Measurements from ENCODE around the gene ZNF653.

The ZNF653 gene

DNA sequence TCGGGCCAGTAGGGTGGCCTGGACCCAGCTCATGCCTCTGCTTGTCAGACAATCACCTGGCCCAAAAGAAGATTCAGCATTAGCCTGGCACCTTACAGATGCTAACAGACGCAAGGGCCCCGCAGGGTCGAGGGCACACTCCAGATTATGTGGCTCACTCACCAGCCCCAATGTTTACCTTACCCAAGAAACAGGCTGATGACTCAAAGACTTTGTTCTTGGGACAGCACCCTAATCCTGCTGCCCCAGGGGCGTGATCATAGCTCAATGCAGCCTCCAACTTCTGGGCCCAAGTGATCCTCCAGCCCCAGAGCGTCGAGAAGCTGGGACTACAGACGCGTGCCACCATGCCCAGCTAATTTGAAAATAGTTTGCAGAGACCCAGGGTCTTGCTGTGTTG, 13.5 kb upstream of the ZNF653 start:
- no peak for DNase-seq (ENCODE audit: low spot score)

DNA sequence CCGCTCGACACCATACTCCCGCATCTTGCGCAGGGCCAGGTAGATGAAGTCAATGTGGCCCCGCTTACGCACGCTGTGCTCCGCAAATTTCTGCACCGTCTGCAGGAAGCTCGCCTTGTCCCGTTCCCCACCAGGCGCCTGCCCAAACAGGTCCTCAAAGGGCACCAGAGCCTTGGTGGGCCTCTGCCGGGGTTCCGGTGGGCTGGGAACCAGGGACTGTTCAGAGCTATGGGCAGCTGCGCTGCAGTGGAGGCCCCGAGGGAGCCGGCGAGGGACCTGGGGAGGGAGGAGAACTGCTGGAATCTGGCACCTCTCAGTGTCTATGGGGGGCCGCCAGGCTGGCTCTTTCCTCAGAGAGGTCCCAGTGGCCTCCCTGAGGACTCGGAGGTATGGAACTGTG, 8.3 kb upstream of the ZNF653 start:
- DNase-seq (ENCODE audit: low spot score): no peak

DNA sequence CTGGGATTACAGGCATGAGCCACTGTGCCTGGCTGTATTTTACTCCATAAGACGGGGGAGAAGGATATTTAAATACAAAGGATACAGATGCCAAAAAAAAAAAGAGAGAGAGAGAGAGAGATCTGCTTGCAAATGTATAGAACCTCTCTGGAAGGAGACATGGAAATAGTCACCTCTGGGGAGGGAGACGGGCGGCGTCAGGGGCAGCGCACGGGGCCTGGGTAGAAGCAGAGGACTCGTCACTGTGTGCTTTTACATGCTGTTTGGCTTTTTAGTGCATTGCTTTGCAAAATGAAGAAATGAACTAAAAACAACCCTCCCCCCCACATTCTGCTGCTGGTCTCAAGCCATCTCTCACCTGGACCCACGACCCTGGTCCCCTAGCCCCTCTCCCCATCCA, 4.8 kb upstream of the ZNF653 start:
- DNase-seq (ENCODE audit: low spot score): no peak

DNA sequence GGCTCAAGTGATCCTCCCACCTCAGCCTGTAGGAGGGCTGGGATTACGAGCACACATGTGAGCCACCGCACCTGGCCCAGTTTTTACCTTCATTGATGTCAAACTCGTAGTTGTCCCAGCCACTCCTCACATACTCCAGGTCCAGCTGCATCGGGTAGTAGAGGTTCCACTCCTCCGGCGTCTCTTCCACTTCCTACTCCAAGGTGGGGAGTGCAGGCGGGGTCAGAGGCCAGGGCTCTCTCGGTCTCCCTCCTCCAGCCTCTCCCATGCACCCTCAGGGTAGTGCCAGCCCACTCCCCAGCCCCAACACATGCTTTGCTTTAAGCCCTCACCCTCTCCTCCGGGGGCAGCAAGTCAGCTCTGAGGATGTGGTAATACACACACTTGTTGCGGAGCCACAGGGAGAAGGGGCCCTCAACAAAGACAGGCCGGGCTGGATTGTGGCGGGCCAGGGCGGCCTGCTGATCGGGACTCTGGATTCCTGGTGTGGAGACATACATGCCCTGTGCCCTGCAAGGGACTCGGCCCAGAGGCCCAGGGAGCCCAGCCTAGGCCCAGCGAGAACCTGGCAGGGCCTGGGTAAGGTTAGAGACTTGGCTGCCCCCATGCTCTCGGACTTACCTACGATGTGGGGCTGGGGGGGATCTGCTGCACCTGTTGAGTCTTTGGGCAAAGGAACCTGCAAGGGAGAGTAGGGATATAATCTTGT, 1.9 kb upstream of the ZNF653 start:
- no peak for DNase-seq (ENCODE audit: low spot score)

- no peak for DNase-seq (ENCODE audit: low spot score)
Measured at GRCh38 chr19:11506967-11507366, 1.3 kb upstream of the ZNF653 start.

- no peak for DNase-seq (ENCODE audit: low spot score)
Measured at GRCh38 chr19:11506101-11506555, 489 bp upstream of the ZNF653 start.

DNA sequence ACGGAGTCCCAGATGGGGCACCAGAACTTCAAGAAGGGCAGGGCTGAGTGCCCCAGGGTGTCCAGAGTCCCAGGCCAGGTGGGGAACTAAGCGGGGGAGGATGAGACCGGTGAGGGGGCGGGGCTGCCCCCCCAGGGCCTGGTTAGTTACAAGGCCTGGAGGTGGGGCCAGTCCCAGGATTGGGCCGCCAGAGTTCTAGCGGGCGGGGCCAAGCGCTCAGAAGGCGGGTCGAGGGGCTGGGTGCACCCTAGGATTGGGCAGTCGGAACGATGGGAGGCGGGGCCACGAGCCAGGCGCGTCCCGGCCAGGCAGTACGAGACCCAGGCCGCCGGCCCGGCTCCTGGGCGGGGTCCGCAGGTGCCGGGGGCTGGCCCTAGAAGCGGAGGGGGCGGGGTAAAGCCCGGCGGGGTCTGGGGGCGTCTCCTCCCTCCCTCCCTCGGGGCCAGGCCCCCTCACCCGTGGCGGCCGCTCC, 571 bp downstream of the ZNF653 start:
- DNase-seq (ENCODE audit: low spot score): peak; percentile 94

DNA sequence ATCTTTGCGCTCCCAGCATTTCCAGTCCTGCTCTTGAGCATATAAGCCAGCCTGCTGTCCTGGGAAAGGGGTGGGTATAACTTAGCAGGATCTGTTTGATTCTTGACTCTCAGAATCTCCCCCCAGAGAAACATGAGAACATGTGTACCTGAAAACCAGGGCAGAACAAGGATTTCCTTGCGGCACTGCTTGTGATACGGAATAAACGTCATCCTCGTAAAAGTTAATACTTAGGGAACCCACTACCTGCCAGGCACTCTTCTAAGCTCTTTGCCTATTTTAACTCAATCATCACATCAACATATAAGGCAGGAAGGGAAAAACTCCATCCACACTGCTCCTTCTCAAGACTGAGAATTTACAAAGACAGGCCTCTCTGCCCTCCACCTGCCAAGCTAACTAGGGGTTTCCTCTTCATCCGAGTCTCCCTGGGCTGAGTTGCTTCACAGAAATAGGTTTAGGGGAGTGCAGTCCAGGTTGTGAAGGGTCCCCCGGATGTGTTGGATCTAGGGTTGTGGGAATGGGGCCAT, 1.1 kb downstream of the ZNF653 start:
- no peak for DNase-seq (ENCODE audit: low spot score)

- DNase-seq (ENCODE audit: low spot score): no peak
Measured at GRCh38 chr19:11499890-11500420, 5.7 kb downstream of the ZNF653 start.

- no peak for DNase-seq (ENCODE audit: low spot score)
Measured at GRCh38 chr19:11499220-11499726, 6.4 kb downstream of the ZNF653 start.

DNA sequence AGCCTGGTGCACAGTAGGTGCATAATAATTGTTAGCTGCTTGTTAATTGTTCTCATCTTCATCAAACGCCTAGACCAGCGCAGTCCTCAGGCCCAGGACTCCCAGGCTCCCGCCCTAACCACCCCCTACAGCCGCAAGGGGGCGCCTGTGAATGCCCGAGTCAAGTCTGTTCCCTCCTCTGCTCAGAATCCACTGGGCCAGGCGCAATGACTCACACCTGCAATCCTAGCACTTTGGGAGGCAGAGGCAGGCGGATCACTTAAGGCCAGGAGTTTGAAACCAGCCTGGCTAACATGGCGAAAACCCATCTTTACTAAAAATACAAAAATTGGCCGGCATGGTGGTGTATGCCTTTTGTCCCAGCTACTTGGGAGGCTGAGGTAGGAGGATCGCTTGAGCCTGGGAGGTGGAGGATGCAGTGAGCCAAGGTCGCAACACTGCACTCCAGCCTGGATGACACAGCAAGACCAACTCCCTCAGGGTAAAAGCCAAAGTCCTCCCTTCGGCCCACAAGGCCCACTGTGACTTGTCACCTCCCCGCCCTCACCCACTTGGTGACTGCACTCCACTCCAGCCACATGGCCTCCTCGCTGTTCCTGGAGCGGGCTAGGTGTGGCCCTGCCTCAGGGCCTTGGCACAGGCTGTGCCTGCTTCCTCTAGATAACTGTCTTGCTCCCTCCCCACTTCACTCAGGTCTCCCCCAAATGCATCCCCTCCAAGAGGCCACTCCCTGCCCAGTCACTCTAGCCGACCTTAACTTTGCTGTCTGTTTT, 9.1 kb downstream of the ZNF653 start:
- peak; percentile 31 for DNase-seq (ENCODE audit: low spot score)

- DNase-seq (ENCODE audit: low spot score): no peak
Measured at GRCh38 chr19:11495885-11496284, 9.8 kb downstream of the ZNF653 start.

- DNase-seq (ENCODE audit: low spot score): peak; percentile 15
Measured at GRCh38 chr19:11495481-11495880, 10.2 kb downstream of the ZNF653 start.

- DNase-seq (ENCODE audit: low spot score): no peak
Measured at GRCh38 chr19:11494634-11495285, 10.9 kb downstream of the ZNF653 start.

- no peak for DNase-seq (ENCODE audit: low spot score)
Measured at GRCh38 chr19:11489378-11489777, 16.3 kb downstream of the ZNF653 start.

- no peak for DNase-seq (ENCODE audit: low spot score)
Measured at GRCh38 chr19:11486661-11487503, 18.8 kb downstream of the ZNF653 start.

DNA sequence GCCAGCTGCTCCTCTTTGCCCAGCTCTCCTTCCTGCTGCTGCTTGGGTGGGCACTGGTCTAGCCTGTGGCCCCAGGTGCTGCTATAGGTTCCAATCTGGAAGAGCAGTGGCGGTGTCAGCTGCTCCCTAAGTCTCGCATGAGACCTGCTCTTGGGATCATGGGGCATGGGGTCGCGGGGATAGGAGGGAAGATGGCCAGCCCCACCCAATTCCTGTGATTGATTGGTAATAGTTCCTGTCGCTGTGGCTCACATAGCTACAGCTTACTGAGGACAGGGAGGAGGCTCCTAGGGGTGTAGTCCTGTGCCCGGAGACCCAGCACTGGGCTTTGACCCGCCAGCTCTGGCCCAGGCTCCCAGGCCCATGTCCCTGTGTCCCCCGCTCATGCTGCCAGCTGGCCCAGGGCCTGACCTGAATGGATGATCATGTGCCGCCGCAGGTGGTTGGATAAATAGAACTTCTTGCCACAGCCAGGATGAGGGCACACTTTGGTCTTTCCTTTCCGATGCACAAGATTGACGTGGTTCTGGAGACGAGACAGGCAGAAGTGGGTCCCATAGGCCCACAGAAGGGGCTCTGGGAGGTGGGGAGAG, 20.3 kb downstream of the ZNF653 start:
- DNase-seq (ENCODE audit: low spot score): no peak

DNA sequence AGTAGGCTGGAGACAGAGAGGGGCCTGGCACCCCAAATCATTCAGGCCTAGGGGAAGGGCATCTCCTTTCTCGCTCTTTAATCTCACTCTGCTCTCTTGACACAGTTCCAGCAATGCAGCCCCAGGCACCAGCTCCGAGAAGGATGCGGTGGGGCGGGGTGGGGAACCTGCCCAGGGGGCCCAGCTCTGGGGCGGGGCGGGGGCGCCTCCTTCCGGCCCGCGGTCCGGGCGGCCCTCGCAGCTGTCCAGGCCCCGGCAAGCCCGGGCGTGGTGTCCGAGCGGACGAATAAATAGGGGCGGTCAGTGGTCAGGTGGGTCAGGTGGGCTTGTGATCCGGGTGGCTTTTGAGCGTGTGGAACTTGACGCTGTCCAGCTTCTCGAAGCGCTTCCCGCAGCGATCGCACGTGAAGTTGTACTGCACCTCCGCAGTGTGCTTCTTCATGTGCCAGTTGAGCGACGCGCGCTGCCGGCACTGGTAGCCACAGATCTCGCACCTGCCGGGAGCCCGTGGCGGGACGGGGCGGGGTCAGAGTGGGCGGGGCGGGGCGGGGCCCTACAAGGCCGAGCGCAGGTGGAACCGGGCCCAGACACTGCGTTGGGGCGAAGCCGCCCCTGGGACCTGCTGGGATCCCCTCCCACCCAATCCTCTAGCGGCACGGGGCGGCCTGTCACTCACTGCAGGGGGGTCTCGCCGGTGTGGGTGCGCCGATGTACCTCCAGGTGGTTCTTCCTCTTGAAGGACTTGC, 22.1 kb downstream of the ZNF653 start:
- DNase-seq (ENCODE audit: low spot score): no peak

DNA sequence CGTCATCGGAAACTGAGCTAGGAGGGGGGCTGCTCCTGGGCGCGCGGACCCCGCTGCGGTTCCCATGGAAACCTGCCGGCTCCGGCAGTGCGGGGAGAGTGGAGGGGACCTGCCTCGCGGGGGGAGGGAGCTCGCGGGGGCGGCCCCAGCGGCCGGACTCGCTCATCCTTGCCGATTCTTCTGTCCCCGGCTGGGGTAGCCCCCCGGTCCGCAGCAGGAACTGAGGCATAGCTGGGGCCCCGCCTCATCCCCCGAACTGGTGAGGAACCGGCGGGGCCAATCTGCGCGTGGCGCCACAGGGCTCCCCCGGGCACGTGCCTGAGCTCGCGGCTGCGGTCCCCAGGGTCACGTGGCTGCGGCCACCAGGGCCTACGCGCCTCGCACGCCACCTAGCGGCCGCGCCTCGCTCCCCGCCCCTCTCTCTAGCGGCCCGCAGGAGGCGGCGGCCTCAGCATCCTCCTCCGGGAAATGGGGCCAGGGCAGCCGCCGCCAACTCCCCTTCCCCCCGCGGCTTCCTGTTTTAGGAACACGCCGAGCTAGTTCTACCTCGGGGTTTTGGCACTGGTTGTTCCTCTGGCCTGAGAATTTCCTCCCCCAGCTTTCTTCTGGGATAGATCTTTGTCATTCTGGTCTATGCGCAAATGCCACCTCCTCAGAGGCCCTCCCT, 23.1 kb downstream of the ZNF653 start:
- DNase-seq (ENCODE audit: low spot score): peak; percentile 73

Measured in pons (tissue), 1 donor.